AML-193 (cell line): ENCODE results near the gene PMEPA1.

Source experiments
- DNase-seq, 2 experiments: peaks; one replicate each; lab custom pipeline; 2025; lab: John Stamatoyannopoulos, UW

Gene PMEPA1

GRCh38 chr20:57709823-57710799, at the start of gene PMEPA1:
Gene PMEPA1 (minus strand): TSS chr20:57710015. CDS start chr20:57709582, 433 bp downstream.
- DNase-seq: no peak

- no peak for DNase-seq
Measured at GRCh38 chr20:57757767-57758166, 48.0 kb upstream of the PMEPA1 start.

- DNase-seq: no peak
Measured at GRCh38 chr20:57756921-57757320, 47.1 kb upstream of the PMEPA1 start.

DNA sequence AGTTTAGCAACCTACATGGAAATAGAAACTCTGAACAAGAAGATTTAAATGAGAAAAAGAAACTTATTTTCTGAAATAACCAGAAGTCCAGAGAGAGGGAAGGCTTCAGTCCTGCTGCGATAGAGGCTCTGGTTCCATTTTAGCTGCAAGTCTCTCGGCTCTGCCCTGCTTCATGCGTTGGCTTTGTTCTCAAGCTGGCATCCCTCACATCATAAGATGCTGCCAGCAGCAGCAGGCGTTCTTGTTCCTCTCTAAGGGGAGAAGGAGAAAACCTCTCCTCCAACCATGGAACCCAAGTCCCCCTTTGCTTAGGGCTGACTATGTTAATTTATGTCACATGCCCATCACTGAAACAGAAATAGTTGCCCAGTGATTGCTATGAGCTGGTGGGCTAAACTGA, 46.4 kb upstream of the PMEPA1 start:
- no peak for DNase-seq

- no peak for DNase-seq
Measured at GRCh38 chr20:57755609-57756008, 45.8 kb upstream of the PMEPA1 start.

- no peak for DNase-seq
Measured at GRCh38 chr20:57754190-57754589, 44.4 kb upstream of the PMEPA1 start.

GRCh38 chr20:57753332-57754164, 43.7 kb upstream of the PMEPA1 start:
- no peak for DNase-seq

DNA sequence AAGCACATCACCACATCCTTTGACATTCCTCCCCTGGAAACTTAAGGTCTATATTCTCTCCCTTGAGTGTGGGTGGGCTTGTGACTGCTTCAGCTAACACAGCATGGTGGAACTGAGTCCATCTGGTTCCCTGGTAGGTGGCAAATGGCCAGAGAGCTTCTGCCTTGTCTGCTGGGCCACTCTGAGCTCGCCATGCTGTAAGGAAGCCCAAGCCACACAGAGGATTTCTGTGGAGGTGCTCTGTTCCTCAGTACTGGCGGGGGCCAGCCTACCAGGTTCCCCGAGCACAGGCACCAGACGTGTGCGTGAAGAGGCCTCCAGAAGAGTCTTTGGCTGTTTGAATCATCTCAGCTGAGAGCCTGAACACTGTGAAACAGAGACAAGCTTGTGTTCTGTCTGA, 41.6 kb upstream of the PMEPA1 start:
- no peak for DNase-seq

- DNase-seq: no peak
Measured at GRCh38 chr20:57749869-57750268, 40.1 kb upstream of the PMEPA1 start.

- DNase-seq: no peak
Measured at GRCh38 chr20:57749131-57749690, 39.4 kb upstream of the PMEPA1 start.

GRCh38 chr20:57748601-57749130, 38.9 kb upstream of the PMEPA1 start:
- no peak for DNase-seq

- DNase-seq: no peak
Measured at GRCh38 chr20:57747861-57748481, 38.2 kb upstream of the PMEPA1 start.

- DNase-seq: no peak
Measured at GRCh38 chr20:57746832-57747404, 37.1 kb upstream of the PMEPA1 start.

DNA sequence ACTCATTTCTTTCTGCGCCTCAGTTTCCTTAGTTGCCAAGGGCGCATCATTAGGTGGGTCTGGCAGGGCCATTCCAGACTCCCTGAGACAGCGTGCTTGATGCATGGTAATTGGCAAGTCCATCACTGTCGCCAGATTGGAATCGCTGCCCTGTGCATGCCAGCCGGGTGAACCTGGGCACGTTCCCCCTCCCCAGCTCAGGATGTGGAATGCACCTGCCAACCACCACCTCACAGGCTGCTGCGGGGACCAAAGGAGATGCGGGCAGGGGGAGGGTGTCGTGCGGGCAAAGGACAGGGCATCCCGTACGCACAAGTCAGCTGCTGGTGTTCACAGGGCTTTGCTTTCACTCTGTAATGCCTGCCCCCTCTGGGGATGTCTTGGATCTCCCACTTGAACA, 36.4 kb upstream of the PMEPA1 start:
- DNase-seq: no peak

DNA sequence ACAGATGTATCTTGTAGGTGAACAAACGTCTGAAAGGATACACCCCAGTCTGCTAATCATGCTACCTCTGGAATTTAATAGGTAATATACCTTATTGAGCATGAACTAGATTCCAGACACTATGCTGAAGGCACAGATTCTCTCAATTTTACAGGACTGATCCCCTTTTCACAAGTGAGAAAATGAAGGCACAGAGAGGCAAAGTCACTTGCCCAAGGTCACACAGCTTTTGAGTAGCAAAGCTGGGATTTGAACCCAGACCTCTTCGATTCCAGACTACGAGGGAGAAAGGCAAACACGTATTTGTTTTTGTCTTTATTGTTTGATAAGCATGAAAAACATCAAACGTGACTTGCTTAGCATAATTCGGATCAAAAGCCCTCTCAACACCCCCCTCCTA, 34.4 kb upstream of the PMEPA1 start:
- no peak for DNase-seq

GRCh38 chr20:57743450-57744095, 33.8 kb upstream of the PMEPA1 start:
- DNase-seq: no peak

GRCh38 chr20:57742507-57743181, 32.8 kb upstream of the PMEPA1 start:
- DNase-seq: no peak

DNA sequence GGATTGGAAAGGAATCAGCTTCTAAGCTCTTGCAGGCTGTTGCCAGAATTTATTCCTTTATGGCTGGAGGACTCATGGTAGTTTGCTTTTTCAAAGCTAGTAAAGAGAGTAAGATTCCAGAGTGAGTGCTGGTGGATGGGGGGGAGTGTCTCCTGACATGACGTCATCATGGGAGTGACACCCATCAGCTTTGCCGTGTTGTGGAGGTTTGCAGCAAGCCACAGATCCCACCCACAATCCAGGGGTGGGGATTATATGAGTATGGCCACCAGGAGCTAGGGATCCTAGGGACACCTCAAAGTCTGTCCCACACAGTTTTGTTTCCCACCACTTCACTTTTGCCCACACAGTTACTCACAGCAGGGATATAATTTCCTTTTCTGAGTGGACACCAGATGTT, 28.7 kb upstream of the PMEPA1 start:
- DNase-seq: no peak

GRCh38 chr20:57738053-57738452, 28.2 kb upstream of the PMEPA1 start:
- DNase-seq: no peak

- DNase-seq: no peak
Measured at GRCh38 chr20:57737349-57737748, 27.5 kb upstream of the PMEPA1 start.
